ENCODE measurements around the gene PDE4B. TPM values are rescaled to one million over a fixed set of nuclear protein-coding genes. Genes with fewer than 3 reads are reported as not detected.

Gene PDE4B
- total RNA-seq, 2 donors from 2014 or later, result 18.1 to 55.4 TPM

- no peak for TF ChIP-seq POLR2AphosphoS5 (IDR thresholded peaks at IDR 0.05)
- Histone ChIP-seq H3K4me3 (no peak overlapping the region), H3K4me1 (replicated peaks) (no peaks in the 10 kb centered on the region), H3K27ac (no peak overlapping the region), H3K9me3 (no peaks in the 10 kb centered on the region), H3K27me3 (replicated peaks; ENCODE audit: insufficient read depth) (no peaks in the 10 kb centered on the region), H3K36me3 (no peaks in the 10 kb centered on the region)
- intact Hi-C loops (cut with DNase I), result no loop called here
- WGBS, result 88% methylated on average over 3 of the region's 3 CpGs
- no peak for DNase-seq (ENCODE audit: low spot score)
Measured at GRCh38 chr1:66154394-66154793, 361.7 kb downstream of the PDE4B start.

GRCh38 chr1:66156144-66156543, 363.4 kb downstream of the PDE4B start:
- WGBS, result 87% methylated on average over 1 of the region's 1 CpG
- intact Hi-C loops (cut with DNase I), result no loop called here
- H3K27me3 ChIP-seq (replicated peaks; ENCODE audit: insufficient read depth), result no peaks in the 10 kb centered on the region

GRCh38 chr1:66159800-66160199, 367.1 kb downstream of the PDE4B start:
- no peak for DNase-seq (ENCODE audit: low spot score)
- 100% methylated on average over 1 of the region's 1 CpG for WGBS
- Histone ChIP-seq H3K9me3 (no peaks in the 10 kb centered on the region), H3K4me3 (no peak overlapping the region), H3K36me3 (no peaks in the 10 kb centered on the region), H3K27me3 (replicated peaks; ENCODE audit: insufficient read depth) (no peaks in the 10 kb centered on the region), H3K4me1 (replicated peaks) (no peaks in the 10 kb centered on the region), H3K27ac (no peak overlapping the region)
- no peak for TF ChIP-seq POLR2A (IDR thresholded peaks at IDR 0.05)
- intact Hi-C loops (cut with DNase I), result no loop called here

More at GRCh38 chr1:66156144-66156543, 363.4 kb downstream of the PDE4B start:
- Histone ChIP-seq H3K4me1 (replicated peaks) (no peaks in the 10 kb centered on the region), H3K36me3 (no peaks in the 10 kb centered on the region), H3K9me3 (no peaks in the 10 kb centered on the region), H3K27ac (no peak overlapping the region), H3K4me3 (no peak overlapping the region)
- no peak for TF ChIP-seq CTCF (IDR thresholded peaks at IDR 0.05)
- no peak for TF ChIP-seq POLR2A (IDR thresholded peaks at IDR 0.05)
- TF ChIP-seq POLR2AphosphoS5 (IDR thresholded peaks at IDR 0.05), result no peak
- DNase-seq (ENCODE audit: low spot score), result no peak

- H3K27ac ChIP-seq, result no peak overlapping the region
- H3K36me3 ChIP-seq, result no peaks in the 10 kb centered on the region
- 86% methylated on average over 1 of the region's 1 CpG for WGBS
- H3K4me1 ChIP-seq (replicated peaks), result no peaks in the 10 kb centered on the region
- no peaks in the 10 kb centered on the region for H3K9me3 ChIP-seq
- intact Hi-C loops (cut with DNase I), result no loop called here
- TF ChIP-seq CTCF (IDR thresholded peaks at IDR 0.05) (no peak), POLR2A (IDR thresholded peaks at IDR 0.05) (no peak), POLR2AphosphoS5 (IDR thresholded peaks at IDR 0.05) (no peak)
- H3K27me3 ChIP-seq (replicated peaks; ENCODE audit: insufficient read depth), result no peaks in the 10 kb centered on the region
- no peak for DNase-seq (ENCODE audit: low spot score)
- no peak overlapping the region for H3K4me3 ChIP-seq
Measured at GRCh38 chr1:66160719-66161118, 368.0 kb downstream of the PDE4B start.

- no peaks in the 10 kb centered on the region for H3K9me3 ChIP-seq
- WGBS, result 87% methylated on average over 3 of the region's 3 CpGs
- no peak for DNase-seq (ENCODE audit: low spot score)
- no peaks in the 10 kb centered on the region for H3K4me1 ChIP-seq (replicated peaks)
- intact Hi-C loops (cut with DNase I), result no loop called here
- no peak overlapping the region for H3K27ac ChIP-seq
- TF ChIP-seq CTCF (IDR thresholded peaks at IDR 0.05), result no peak
- no peak overlapping the region for H3K4me3 ChIP-seq
- H3K27me3 ChIP-seq (replicated peaks; ENCODE audit: insufficient read depth), result no peaks in the 10 kb centered on the region
- H3K36me3 ChIP-seq, result no peaks in the 10 kb centered on the region
Measured at GRCh38 chr1:66166753-66167152, 374.1 kb downstream of the PDE4B start.

GRCh38 chr1:66167267-66167666, 374.6 kb downstream of the PDE4B start:
- H3K4me1 ChIP-seq (replicated peaks), result no peaks in the 10 kb centered on the region
- H3K36me3 ChIP-seq, result no peaks in the 10 kb centered on the region
- no peak overlapping the region for H3K4me3 ChIP-seq
- intact Hi-C loops (cut with DNase I), result no loop called here
- no peak overlapping the region for H3K27ac ChIP-seq
- no peak for DNase-seq (ENCODE audit: low spot score)
- H3K9me3 ChIP-seq, result no peaks in the 10 kb centered on the region
- TF ChIP-seq CTCF (IDR thresholded peaks at IDR 0.05), result no peak
- TF ChIP-seq POLR2AphosphoS5 (IDR thresholded peaks at IDR 0.05), result no peak
- TF ChIP-seq POLR2A (IDR thresholded peaks at IDR 0.05), result no peak
- H3K27me3 ChIP-seq (replicated peaks; ENCODE audit: insufficient read depth), result no peaks in the 10 kb centered on the region
